HG03460 (cell line): ENCODE data around the gene MAP4K3.

Experiments used
- ATAC-seq: cut with Tn5 transposase; IDR thresholded peaks from one replicate; pipeline ENCODE4 v1.9.1; 2021; ENCODE audit not compliant: unreplicated experiment

MAP4K3 gene

GRCh38 chr2:39445934-39446333 lies 8.8 kb upstream of the MAP4K3 start:
- ATAC-seq, result no peak

- ATAC-seq, result no peak
These were observed 5.9 kb upstream of the MAP4K3 start for GRCh38 chr2:39443009-39443408.

DNA sequence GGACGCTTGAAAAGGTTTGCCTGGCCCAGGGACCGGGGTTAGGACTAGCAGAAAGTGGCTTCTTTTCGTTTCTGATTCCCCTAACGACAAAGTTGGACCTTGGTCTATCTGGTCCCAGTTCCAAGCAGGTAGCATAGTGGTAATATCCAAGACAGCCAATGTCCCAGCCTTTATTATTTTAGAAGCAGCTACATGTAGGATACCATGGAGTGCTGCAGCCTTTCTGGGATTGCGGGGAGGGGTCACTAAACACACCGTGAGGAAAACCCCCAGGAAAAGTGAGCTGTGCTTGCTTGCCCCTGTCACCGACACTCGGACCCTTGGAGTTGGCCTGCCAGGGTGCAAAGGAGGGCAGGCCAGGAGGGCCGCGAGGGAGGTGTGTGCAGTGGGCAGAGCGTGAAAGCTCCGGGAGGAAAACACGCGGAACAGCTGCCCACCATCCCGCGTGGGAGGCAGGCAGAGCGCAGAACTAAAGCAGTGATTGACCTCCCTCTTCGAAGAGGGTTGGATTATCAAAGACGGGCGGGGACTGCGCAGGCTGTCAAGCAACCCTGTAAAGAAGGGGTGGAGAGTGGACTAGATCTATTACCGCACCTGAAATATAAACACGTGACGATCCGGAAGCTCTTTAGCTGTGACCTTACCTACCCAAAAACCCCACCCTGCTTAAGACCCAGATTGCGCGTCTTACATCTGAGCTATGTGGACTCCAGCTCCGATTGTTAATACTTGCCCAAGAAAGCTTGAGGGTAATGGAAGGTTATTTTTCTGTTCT lies 624 bp upstream of the MAP4K3 start:
- peak; percentile 42 for ATAC-seq

DNA sequence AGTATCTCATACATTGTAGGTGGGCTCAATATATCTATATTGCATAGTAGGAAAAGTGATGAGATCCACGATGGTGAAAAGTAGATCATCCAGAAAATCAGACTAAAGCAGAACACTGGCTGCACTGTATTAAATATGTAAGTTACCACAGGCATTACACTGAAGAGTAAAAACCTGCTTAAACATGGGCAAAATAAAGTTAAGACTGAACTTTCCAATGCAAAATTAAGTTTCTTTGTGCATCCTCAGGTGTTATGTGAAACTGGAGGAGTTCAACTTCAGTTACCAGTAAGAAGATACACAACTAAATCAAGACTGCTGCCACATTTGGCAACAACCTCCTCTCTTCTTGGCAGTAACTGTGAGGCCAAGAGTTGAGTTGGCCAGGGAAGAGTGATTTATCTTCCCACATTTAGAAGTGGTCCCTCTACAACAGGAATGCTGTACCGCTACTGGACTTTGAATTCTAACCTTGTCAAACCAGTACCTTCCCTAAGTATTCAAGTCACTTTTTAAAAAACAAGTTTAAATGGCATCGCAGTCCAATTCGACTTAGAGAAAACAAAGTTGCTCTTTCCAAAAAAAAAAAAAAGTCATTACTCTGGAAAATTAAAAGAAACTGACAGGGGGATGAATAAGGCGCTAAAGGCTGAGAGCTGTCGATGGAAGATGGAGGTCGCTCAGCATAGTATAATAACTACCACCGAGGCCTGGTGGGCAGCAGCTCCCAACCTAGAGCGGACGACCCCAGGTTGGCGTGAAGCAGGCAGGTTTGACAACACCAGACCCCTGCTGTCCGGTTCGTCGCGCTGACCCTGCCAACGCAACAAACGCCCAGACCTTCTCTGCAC lies 1.1 kb downstream of the MAP4K3 start:
- peak; percentile 8 for ATAC-seq

GRCh38 chr2:39435234-39435633 lies 1.9 kb downstream of the MAP4K3 start:
- ATAC-seq, result no peak

DNA sequence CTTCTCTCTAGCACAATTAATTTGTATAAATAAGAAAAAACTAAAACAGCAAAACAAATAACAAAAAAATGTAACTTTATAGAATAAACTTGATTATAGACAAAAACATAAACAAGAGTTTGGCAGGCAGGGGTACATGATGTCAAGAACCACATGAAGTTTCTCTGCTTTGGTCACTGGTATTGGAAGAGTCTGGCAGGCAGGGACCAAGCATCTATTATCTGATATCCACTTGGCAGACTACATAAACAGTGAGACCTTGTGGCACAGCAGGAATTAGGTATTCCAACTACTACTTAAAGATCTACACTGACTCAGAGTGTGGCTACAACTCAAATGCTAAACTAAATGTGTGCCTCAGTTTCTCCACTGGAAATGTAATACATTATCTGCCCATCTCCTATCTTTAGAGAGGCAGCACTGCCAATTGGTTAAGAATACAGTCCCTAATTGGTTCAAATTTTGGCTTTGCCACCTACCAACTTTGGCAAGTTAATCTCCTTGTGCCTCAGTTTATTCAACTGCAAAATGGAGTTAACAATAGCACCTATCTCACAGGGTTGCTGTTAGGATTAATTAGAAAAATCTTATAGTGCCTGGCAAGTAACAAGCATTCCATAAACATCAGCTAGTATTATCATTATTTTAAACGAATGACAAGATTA lies 2.7 kb downstream of the MAP4K3 start:
- ATAC-seq, result no peak

DNA sequence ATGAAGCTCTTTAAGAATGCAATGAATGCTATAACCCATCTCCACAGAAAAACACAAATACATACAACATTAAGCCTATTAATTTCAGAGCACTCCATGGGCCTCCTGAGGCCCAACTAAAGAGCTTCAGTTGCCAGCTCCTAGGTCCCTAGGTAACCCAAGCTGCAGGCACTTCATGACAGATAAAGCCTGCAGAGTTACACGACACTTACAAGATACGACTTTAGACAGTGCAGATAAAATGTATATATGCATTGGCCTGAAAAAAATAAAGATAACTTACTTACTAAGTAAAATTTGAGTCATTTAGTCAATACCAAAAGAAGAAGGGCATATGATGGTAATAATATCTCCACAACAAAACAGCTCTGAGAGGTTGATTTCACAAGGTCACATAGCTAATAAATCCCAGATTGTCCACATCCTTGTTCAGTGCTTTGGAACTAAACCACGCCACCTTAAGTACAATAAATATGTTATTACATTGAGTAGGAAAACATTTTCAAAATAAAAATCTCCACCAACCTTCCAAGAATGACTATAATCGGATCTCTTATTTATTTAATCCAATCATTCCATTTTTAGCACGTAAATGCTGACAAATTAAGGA lies 3.4 kb downstream of the MAP4K3 start:
- no peak for ATAC-seq

- no peak for ATAC-seq
These were observed 4.4 kb downstream of the MAP4K3 start for GRCh38 chr2:39432701-39433100.

DNA sequence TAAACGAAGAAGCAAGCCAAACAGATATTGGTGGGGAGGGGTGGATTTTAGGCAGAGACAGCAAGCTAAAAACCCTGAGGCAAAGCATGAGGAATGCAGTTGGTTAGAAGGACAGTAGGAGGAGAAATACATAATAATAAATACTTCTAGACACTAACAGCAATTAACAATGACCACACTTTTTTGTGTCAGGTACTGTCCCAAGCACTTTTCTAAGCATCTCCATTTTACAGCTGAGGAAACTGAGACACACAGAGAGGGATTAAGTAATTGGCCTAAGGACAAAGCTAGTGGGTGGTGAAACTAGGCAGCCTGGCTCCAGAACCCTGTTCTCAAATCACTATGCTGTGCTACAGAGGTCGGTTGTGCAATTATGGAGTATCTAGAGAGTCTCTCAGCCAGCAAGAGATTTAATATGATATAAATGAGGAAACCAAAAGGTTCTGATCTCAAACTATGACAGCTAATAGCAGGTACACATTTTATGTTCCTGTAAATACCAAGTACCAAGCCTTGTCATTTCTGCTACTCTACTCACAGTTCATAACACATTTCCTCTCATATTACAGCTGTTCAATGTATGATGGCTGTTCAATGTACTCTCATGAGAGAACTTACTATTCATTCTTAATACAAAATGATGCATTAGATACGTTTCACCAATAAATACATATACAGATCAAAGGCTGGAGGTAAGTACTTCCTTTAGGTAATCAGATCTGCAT lies 5.3 kb downstream of the MAP4K3 start:
- ATAC-seq, result no peak

- ATAC-seq, result no peak
These were observed 7.3 kb downstream of the MAP4K3 start for GRCh38 chr2:39429746-39430145.

- ATAC-seq, result no peak
These were observed 12.1 kb downstream of the MAP4K3 start for GRCh38 chr2:39424951-39425350.

GRCh38 chr2:39422700-39423099 lies 14.4 kb downstream of the MAP4K3 start:
- ATAC-seq, result no peak

DNA sequence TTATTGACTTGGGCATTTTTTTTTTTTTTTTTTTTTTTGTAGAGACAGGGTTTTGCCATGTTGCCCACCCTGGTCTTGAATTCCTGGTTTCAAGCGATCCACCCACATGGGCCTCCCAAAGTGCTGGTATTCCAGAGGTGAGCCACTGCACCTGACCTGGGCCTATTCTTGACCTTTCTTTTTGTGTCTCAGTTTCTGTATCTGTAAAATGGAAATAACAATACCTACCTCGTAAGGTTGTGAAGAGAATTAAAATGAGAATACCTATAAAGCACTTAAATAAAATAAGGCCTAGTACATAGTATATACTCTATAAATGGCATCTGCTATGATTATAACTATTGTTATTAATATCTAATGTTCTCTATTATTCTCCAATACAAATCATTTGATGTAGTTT lies 15.7 kb downstream of the MAP4K3 start:
- ATAC-seq, result no peak

- ATAC-seq, result no peak
These were observed 17.5 kb downstream of the MAP4K3 start for GRCh38 chr2:39419282-39420223.

- ATAC-seq, result no peak
These were observed 18.6 kb downstream of the MAP4K3 start for GRCh38 chr2:39418491-39418890.

GRCh38 chr2:39416140-39416539 lies 20.9 kb downstream of the MAP4K3 start:
- no peak for ATAC-seq

GRCh38 chr2:39413063-39413737 lies 23.9 kb downstream of the MAP4K3 start:
- no peak for ATAC-seq

DNA sequence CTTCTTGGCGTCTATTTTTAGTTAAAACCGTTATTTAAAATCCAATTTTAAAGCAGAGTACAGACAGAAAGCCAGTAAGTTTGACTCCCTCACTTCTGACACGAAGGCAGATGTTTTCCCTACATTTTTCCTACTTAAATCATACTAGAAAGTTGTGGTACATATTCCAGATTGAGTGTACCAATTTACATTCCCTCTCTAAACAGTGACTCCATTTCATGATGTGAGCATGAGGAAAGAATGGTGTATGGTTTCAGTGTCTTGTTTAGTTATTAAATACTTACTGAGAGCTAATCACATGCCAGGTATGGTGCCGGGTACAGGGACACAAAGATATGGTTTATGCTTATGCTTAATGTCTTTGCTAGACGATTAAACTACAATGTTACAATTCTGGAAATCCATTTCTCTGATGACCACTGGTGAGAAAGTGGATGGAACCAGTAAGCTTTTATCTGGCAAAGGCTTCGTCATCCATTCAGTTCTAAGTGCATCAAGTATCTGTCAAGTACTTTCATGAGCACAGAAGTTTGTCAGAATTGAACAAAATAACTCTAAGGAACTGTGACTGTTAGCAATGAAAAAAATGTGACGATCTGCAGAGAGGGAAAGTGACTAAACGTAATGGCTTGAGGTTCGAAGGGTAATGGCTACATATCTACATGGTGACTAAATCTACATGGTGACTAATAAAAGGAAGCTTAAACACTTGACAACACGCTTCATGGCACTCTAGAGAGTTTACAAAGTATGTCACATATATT lies 25.7 kb downstream of the MAP4K3 start:
- ATAC-seq, result no peak
